Activated B cell treated with CpG ODN at 0.5 μM for 24 hours (primary cell): ENCODE results near the gene ANKS1A. TPM values are rescaled to one million over a fixed set of nuclear protein-coding genes. Genes with fewer than 3 reads are reported as not detected.

Experiments used
- ATAC-seq: fragments of 200-7000 bp; cut with Tn5 transposase; one replicate; pipeline ENCODE4 v1.10.0; 2021; ENCODE audit warnings: low read depth, mild to moderate bottlenecking, moderate library complexity
- CTCF ChIA-PET: fragments of 350-600 bp; sonication (Branson Sonifier 250); formaldehyde crosslinking; loops from one replicate; lab custom pipeline; 2021; ENCODE audit warnings: antibody characterized with exemption; lab: Charles Lee
- POLR2A ChIA-PET: fragments of 350-600 bp; sonication (Branson Sonifier 250); formaldehyde crosslinking; loops from one replicate; lab custom pipeline; 2021; ENCODE audit warnings: antibody characterized with exemption; lab: Charles Lee
- DNase-seq: peaks from one replicate; pipeline ENCODE4 v3.0.0; 2022
- H3K27ac Mint-ChIP-seq: one replicate; pipeline ENCODE4 v1.8.0; 2020; ENCODE audit warnings: mixed read lengths
- H3K27me3 Mint-ChIP-seq: one replicate; pipeline ENCODE4 v1.8.0; 2021; ENCODE audit warnings: mixed read lengths
- H3K36me3 Mint-ChIP-seq: one replicate; pipeline ENCODE4 v1.8.0; 2021; ENCODE audit warnings: low read depth, mixed read lengths
- H3K4me1 Mint-ChIP-seq: one replicate; pipeline ENCODE4 v1.8.0; 2021; ENCODE audit warnings: mixed read lengths
- H3K4me3 Mint-ChIP-seq: one replicate; pipeline ENCODE4 v1.8.0; 2020; ENCODE audit warnings: mild to moderate bottlenecking, mixed read lengths
- H3K9me3 Mint-ChIP-seq: one replicate; pipeline ENCODE4 v1.8.0; 2020; ENCODE audit warnings: mixed read lengths
- intact Hi-C: fragments of 100-400 bp; cut with micrococcal nuclease; formaldehyde crosslinking; loops from one replicate; pipeline ENCODE4 v1.15.1; 2024
- total RNA-seq: library from RNA; stranded (reverse); gene quantifications from 2 replicates; pipeline ENCODE4 v1.2.3, GENCODE V29; 2022
- TF ChIP-seq, protein P1 (sequence below): fragments of 200-600 bp; IDR thresholded peaks from one replicate; pipeline ENCODE4 v1.8.0; 2022; ENCODE audit warnings: antibody characterized with exemption, mild to moderate bottlenecking

The ANKS1A gene
- total RNA-seq, 1 donor from 2014 or later = 12.6 TPM

DNA sequence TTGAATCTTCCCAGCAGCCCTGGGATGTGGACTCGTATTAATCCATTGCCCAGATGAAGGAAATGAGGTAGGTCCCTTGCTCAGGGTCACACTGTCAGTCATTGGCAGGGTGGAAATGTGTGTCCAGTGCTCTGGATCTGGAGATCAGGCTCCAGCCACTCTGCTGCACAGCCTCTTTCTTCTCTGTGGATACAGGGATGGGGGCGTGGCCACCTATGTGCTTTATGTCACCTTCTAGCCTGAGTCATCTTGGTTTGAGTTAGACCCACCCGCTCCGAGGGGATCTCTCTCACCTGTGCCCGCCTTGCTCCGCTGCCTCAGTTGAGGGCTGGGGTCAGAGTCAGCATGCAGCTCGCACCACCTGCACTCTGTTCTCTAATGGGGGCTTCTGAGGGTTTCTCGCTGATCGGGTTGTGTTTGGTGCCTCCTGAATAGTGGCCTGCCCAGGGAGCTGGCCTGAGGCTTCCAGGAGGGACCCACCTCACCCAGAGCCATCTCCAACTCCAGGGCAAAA lies 172.1 kb downstream of the ANKS1A start:
- Mint-ChIP-seq H3K9me3 (no peaks in the 10 kb centered on the region), H3K4me3 (no peak overlapping the region), H3K27me3 (no peaks in the 10 kb centered on the region), H3K4me1 (peaks cover 12% of the 10 kb centered on the region), H3K27ac (no peak overlapping the region), H3K36me3 (peaks cover 45% of the 10 kb centered on the region)
- TF ChIP-seq, protein P1, sequence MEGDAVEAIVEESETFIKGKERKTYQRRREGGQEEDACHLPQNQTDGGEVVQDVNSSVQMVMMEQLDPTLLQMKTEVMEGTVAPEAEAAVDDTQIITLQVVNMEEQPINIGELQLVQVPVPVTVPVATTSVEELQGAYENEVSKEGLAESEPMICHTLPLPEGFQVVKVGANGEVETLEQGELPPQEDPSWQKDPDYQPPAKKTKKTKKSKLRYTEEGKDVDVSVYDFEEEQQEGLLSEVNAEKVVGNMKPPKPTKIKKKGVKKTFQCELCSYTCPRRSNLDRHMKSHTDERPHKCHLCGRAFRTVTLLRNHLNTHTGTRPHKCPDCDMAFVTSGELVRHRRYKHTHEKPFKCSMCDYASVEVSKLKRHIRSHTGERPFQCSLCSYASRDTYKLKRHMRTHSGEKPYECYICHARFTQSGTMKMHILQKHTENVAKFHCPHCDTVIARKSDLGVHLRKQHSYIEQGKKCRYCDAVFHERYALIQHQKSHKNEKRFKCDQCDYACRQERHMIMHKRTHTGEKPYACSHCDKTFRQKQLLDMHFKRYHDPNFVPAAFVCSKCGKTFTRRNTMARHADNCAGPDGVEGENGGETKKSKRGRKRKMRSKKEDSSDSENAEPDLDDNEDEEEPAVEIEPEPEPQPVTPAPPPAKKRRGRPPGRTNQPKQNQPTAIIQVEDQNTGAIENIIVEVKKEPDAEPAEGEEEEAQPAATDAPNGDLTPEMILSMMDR = no peak
- ChIA-PET CTCF (no interaction called here), POLR2A (no interaction called here)
- ATAC-seq (no peak), DNase-seq (no peak)
- intact Hi-C loops = no loop called here

DNA sequence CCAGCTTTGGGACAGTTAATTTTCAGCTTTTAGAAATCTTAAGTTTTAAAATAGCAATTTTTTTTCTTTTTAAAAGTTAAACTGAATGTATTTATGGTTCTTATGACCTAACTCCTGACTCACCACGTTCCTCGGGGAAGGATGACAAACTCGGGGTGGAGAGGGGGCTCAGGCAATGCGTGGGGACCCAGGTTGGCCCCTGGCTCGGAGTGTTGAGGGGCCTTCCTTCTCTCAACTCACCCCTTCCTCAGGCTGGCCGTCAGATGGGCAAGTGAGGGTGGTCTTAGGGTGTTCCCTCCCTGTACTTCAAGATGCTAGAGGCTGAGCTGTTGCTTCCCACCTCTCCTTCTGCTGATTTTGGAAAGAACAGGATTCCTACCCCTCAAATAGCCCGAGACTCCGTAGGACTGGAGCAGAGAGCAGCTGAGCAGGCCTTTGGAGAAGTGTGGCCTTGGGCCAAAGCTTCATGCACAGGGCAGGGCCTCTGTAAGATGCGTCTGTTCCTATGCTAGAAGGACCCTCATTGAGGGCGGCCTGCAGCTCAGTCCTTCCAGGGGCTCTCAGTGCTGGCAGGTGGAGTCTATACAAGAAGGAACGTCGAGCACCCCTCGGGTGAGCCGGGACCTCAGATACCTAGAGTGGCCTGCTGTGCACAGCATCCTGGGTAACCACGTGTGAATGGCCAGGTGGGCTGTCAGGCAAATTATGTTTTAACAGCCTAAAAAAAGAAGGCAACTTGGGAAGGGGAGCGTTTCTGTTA lies 172.8 kb downstream of the ANKS1A start:
- peaks cover 44% of the 10 kb centered on the region for H3K36me3 Mint-ChIP-seq
- ChIA-PET POLR2A (no interaction called here), CTCF (no interaction called here)
- H3K4me1 Mint-ChIP-seq = peaks cover 12% of the 10 kb centered on the region
- DNase-seq (no peak), ATAC-seq (no peak)
- no peak overlapping the region for H3K27ac Mint-ChIP-seq
- no peaks in the 10 kb centered on the region for H3K9me3 Mint-ChIP-seq
- H3K27me3 Mint-ChIP-seq = no peaks in the 10 kb centered on the region
- no peak overlapping the region for H3K4me3 Mint-ChIP-seq
- intact Hi-C loops = no loop called here
- TF ChIP-seq, protein P1 = no peak

DNA sequence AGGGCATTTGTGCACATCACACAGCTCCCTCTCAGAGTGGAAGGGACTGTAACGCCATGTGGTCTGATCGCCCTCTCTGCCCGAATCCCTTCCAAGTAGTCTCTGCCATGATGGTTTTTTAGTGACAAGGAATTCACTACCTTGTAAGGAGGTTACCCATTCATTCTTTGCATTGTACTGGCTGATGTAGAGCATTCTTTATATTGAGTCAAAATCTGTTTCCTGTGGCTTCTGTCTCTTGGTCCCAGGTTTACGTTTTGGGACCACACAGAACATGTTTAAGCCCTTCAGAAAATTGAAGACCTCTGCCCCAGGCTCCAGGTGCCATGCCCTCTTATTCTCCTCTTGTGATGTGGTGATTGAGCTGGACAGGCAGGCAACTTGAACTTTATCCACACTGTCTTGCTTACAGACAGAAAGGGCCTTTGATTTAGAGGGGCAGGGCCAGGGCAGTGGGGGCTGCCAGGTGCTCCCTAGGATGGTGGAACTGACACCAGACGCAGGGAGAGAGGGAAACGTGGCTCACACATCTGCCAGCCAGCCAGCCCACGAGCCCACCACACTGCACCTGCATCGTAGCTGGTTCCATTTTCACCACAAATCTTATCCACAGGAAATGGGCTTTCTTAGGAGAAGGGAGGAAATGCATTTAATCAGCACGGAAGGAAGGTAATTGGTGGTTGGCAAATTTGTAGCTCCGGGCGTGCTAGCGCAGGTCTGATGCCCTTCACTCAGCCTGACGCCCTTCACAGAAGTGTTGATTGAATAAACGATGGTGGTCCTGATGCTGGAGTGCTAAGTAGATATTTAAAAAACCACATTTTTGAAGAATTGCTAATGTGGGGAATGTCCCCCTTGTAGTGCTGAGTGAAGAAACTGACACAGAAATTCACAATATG lies 173.9 kb downstream of the ANKS1A start:
- peaks cover 41% of the 10 kb centered on the region for H3K36me3 Mint-ChIP-seq
- ChIA-PET CTCF (no interaction called here), POLR2A (no interaction called here)
- no peaks in the 10 kb centered on the region for H3K9me3 Mint-ChIP-seq
- H3K4me1 Mint-ChIP-seq = peaks cover 12% of the 10 kb centered on the region
- DNase-seq (no peak), ATAC-seq (no peak)
- intact Hi-C loops = no loop called here
- no peak overlapping the region for H3K27ac Mint-ChIP-seq
- H3K4me3 Mint-ChIP-seq = no peak overlapping the region
- TF ChIP-seq, protein P1 = no peak
- no peaks in the 10 kb centered on the region for H3K27me3 Mint-ChIP-seq

GRCh38 chr6:35063701-35064280 lies 174.7 kb downstream of the ANKS1A start:
- ChIA-PET CTCF (no interaction called here), POLR2A (no interaction called here)
- Mint-ChIP-seq H3K4me1 (peaks cover 4% of the 10 kb centered on the region), H3K27ac (no peak overlapping the region), H3K9me3 (no peaks in the 10 kb centered on the region), H3K27me3 (no peaks in the 10 kb centered on the region), H3K4me3 (no peak overlapping the region), H3K36me3 (peaks cover 37% of the 10 kb centered on the region)
- no peak for ATAC-seq
- intact Hi-C loops = no loop called here
- no peak for DNase-seq
- TF ChIP-seq, protein P1 = no peak
